Measurements from ENCODE around the gene PPIL1.

DNA sequence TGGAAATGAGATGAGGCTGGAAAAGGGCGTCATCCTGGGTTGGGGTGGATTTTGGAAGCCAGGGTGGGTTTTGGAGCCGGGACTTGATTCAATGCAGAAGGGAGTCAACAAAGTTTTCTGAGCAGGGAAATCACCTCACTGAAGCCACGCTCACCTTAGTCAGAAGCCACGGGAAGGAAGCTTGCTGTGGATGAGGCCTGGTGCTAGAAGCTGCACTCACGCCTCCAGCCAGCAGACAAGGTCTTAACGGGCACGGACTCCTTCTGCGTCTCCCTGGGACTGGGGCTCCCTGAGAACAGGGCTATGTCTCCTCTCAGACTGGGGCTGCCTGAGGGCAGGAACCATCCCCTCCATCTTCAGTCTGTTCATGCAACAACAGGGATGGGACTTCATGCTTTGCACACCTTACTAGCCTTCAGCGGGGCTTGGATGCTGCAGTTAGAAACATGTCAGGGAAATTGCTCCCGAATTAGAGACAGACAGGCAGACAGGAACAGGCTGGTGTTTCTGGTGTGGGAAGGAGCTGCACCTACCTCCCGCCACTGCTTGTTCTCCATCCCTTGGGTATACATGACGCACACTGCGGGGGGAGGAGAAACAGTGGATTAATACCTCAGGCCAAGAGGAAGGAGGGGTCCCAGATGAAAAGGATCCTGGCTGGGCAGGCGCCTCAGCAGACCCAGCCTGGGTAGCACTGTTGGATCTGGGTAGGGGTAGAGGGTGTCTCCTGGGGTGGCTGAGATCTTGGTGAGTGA lies 52.8 kb downstream of the PPIL1 start:
- TF ChIP-seq, protein P1, sequence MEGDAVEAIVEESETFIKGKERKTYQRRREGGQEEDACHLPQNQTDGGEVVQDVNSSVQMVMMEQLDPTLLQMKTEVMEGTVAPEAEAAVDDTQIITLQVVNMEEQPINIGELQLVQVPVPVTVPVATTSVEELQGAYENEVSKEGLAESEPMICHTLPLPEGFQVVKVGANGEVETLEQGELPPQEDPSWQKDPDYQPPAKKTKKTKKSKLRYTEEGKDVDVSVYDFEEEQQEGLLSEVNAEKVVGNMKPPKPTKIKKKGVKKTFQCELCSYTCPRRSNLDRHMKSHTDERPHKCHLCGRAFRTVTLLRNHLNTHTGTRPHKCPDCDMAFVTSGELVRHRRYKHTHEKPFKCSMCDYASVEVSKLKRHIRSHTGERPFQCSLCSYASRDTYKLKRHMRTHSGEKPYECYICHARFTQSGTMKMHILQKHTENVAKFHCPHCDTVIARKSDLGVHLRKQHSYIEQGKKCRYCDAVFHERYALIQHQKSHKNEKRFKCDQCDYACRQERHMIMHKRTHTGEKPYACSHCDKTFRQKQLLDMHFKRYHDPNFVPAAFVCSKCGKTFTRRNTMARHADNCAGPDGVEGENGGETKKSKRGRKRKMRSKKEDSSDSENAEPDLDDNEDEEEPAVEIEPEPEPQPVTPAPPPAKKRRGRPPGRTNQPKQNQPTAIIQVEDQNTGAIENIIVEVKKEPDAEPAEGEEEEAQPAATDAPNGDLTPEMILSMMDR (IDR thresholded peaks at IDR 0.05; ENCODE audit: poor library complexity), result no peak
- no peak for TF ChIP-seq EZH2 (IDR thresholded peaks at IDR 0.05; ENCODE audit: borderline replicate concordance)

Measured in hepatocyte (in vitro differentiated cells).